ES-I3 (cell line): ENCODE measurements around the gene ZNF747.
A peak's percentile ranks its signal among the peaks of the same experiment; 100 is the strongest.
"Not testable (repeated sequence)": the region's sequence is repeated elsewhere in the genome, so short reads cannot be mapped to it uniquely, and the experiment has no call there.

ENCODE experiments used
- H3K36me3 ChIP-seq: 2 replicates; pipeline ENCODE4 v1.6.1; 2013; ENCODE audit warnings: mild to moderate bottlenecking, low read length, control low read depth, moderate library complexity; ENCODE audit not compliant: insufficient read depth
- H3K4me1 ChIP-seq: 2 replicates; pipeline ENCODE4 v1.6.1; 2013; ENCODE audit warnings: mild to moderate bottlenecking, control low read depth, low read length; ENCODE audit not compliant: insufficient read depth
- H3K9ac ChIP-seq: 2 replicates; pipeline ENCODE4 v1.6.1; 2013; ENCODE audit warnings: low read depth, mild to moderate bottlenecking, low read length, moderate library complexity
- H3K9me3 ChIP-seq: 2 replicates; pipeline ENCODE4 v1.6.1; 2013; ENCODE audit warnings: mild to moderate bottlenecking, low read length, moderate library complexity; ENCODE audit not compliant: control insufficient read depth, insufficient read depth

ZNF747 gene

GRCh38 chr16:30551781-30552180, 17.1 kb upstream of the ZNF747 start:
- Histone ChIP-seq H3K9ac (no peak overlapping the region), H3K4me1 (peaks cover 11% of the 10 kb centered on the region), H3K36me3 (no peaks in the 10 kb centered on the region; the same call in 1 of the 2 replicates), H3K9me3 (no peaks in the 10 kb centered on the region)

DNA sequence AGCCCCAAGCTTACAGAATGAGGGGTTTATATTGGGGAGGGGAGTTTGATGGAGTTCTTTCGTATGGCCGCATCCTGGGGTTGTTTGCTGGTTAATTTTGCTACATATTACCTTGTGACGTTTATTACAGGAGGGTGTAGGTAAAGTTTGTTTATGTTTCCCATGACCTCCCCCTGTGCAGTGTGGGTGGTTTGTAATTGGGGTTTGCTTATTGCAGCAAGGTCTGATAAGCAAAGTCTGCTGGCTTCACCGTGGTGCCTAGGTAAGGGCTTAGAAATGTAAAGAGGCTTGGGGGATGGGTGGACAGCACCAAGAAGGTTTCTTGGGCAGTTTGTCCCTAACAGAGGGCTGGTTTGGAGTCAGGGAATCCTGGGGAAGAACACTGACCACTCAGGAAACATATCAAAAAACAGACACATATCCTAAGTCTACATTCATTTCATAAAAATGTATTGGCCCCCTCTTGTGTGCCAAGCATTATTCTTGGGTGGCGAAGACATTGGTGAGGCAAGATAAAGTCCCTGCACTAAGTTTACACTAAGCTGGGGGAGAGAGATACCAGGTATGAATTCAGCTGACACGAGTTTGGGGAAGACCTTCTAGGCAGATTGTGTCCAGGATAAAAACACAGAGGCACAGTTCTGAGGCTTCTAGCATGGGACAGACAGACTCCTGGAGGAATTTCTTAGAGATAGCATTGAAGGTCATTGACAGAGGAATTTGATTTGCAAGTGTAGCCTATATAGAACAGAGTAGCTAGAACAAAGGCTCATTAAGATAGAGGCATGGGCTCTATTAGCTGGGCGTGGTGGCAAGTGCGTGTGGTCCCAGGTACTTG, 14.0 kb upstream of the ZNF747 start:
- peaks cover 13% of the 10 kb centered on the region for H3K4me1 ChIP-seq
- no peaks in the 10 kb centered on the region for H3K36me3 ChIP-seq
- no peak overlapping the region for H3K9ac ChIP-seq
- H3K9me3 ChIP-seq, result no peaks in the 10 kb centered on the region

DNA sequence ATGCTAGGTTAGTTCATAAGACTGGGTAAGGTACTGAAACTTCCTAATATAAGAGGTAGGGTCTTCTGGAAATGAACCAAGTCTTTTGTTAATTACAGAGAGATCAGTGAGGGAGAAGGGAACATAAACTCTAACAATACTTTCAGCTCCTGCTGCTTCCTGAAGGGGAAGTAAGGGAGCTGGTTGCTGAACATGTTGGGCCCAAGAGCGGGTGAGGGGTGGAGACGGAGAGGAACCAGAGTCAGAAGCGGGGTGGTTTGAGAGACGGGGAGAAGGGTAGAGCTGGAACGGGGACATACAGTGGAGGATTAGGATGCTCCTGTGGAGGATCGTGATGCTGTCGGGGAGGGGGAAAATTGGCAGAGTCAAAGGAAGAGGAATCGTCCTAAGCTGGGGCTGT, 11.5 kb upstream of the ZNF747 start:
- Histone ChIP-seq H3K9ac (no peak overlapping the region), H3K36me3 (no peaks in the 10 kb centered on the region)

DNA sequence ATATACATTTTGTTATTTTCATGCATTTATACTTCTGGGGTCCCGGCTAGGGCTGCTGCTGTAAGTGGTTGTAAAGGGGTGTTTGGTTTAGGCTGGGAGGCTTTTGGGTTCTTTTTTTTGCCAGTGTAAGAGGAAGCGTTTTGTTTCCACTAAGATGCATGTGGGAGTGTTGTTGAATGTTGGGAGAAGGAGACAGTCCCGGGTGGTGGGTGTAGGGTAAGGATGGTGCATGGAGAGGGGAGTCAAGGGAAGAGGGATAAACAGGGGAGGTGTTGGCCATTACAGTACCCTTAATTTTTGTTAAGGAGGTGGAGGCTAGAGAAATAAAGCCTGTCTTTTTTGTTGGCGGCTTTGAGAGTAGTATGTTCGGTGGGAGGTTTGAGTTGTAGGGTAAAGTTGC, 8.4 kb upstream of the ZNF747 start:
- H3K9ac ChIP-seq, result no peak overlapping the region
- H3K9me3 ChIP-seq, result no peaks in the 10 kb centered on the region
- peaks cover 24% of the 10 kb centered on the region for H3K4me1 ChIP-seq
- H3K36me3 ChIP-seq, result no peaks in the 10 kb centered on the region

More for the DNA sequence above, 11.5 kb upstream of the ZNF747 start:
- H3K9me3 ChIP-seq, result no peaks in the 10 kb centered on the region
- H3K4me1 ChIP-seq, result peaks cover 34% of the 10 kb centered on the region

- Histone ChIP-seq H3K36me3 (no peaks in the 10 kb centered on the region), H3K9me3 (no peaks in the 10 kb centered on the region), H3K9ac (peak overlapping the region; percentile 22; the same call in 1 of the 2 replicates), H3K4me1 (peaks cover 24% of the 10 kb centered on the region)
Measured at GRCh38 chr16:30541502-30542329, 7.1 kb upstream of the ZNF747 start.

- peaks cover 24% of the 10 kb centered on the region for H3K4me1 ChIP-seq
- not testable (repeated sequence) for H3K36me3 ChIP-seq, H3K9me3 ChIP-seq, H3K9ac ChIP-seq
Measured at GRCh38 chr16:30540916-30541464, 6.3 kb upstream of the ZNF747 start.

DNA sequence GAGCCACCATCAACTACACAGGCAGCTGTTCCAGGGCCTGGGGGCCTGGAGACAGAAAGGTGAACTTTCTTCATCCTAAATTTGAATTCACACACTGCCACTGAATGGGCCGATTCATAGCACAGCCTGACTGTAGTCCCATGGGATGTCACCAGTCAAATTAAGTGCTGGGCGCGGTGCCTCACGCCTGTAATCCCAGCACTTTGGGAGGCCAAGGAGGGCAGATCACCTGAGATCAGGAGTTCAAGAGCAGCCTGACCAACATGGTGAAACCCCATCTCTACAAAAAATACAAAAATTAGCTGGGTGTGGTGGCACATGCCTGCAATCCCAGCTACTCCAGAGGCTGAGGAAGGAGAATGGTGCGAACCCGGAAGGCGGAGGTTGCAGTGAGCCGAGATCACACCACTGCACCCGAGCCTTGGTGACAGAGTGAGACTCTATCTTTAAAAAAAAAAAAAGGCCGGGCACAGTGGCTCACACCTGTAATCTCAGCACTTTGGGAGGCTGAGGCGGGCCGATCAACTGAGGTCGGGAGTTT, 5.4 kb upstream of the ZNF747 start:
- peaks cover 24% of the 10 kb centered on the region for H3K4me1 ChIP-seq
- not testable (repeated sequence) for H3K9ac ChIP-seq, H3K36me3 ChIP-seq, H3K9me3 ChIP-seq

GRCh38 chr16:30539000-30539964, 4.6 kb upstream of the ZNF747 start:
- H3K4me1 ChIP-seq, result peaks cover 24% of the 10 kb centered on the region
- H3K9ac ChIP-seq, result no peak overlapping the region
- H3K9me3 ChIP-seq, result no peaks in the 10 kb centered on the region
- H3K36me3 ChIP-seq, result no peaks in the 10 kb centered on the region

DNA sequence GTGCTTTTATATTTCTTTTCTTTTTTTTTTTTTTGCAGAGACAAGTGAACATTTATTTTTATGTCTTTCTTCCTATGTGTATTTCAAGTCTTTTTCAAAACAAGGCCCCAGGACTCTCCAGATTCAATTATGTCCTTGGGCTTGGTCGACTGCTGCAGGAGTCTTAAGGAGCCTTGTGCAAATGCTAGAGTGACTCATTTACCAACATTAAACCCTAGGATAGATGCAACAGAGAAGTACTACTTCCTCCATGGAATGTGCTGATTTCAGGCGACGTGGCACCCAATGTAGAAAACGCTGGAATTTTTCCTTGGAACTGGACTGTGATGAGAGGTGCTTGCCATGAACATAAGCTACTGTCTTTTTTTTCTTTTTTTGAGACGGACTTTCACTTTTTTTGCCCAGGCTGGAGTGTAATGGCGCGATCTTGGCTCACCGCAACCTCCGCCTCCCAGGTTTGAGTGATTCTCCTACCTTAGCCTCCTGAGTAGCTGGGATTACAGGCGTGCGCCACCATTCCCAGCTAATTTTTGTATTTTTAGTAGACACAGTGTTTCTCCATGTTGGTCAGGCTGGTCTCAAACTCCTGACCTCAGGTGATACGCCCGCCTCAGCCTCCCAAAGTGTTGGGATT, 1.9 kb upstream of the ZNF747 start:
- not testable (repeated sequence) for H3K9me3 ChIP-seq, H3K36me3 ChIP-seq, H3K4me1 ChIP-seq
- H3K9ac ChIP-seq, result peak overlapping the region; percentile 90

GRCh38 chr16:30535777-30536190, 1.1 kb upstream of the ZNF747 start:
- Histone ChIP-seq H3K4me1 (no peaks in the 10 kb centered on the region; the same call in 1 of the 2 replicates), H3K36me3 (0 out of 2 replicates have a peak, but pooled peaks cover 2% of the 10 kb centered on the region), H3K9me3 (no peaks in the 10 kb centered on the region), H3K9ac (peak overlapping the region; percentile 90)

DNA sequence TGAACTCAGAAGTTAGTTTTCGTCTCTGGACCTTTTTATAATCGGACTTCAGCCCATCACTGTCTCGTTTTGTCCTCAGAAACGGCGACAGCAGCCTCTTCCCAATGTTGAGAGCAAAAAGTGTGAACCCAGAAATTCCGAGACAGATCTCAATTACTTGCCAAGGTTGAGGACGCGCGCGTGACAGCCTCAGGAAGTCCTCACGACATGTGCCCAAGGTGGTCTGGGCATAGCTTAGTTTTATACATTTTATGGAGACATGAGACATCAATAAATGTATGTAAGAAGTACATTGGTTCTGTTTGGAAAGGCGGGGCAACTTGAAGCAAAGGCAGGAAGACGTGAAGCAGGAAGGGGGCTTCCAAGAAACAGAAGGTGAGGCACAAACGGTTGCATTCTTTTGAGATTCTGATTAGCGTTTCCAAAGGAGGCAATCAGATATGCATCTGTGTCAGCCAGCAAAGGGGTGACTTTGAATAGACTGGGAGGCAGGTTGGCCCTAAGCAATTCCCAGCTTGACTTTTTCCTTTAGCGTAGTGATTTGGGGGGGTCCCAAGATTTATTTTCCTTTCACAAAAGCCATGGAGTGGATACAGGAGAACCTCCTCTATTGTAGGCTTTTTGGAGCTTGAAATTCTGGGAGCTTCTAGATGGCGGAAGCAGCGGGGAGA, 583 bp upstream of the ZNF747 start:
- H3K4me1 ChIP-seq, result no peaks in the 10 kb centered on the region; the same call in 1 of the 2 replicates
- 0 out of 2 replicates have a peak, but pooled peaks cover 3% of the 10 kb centered on the region for H3K36me3 ChIP-seq
- H3K9me3 ChIP-seq, result no peaks in the 10 kb centered on the region
- peak overlapping the region; percentile 90 for H3K9ac ChIP-seq

DNA sequence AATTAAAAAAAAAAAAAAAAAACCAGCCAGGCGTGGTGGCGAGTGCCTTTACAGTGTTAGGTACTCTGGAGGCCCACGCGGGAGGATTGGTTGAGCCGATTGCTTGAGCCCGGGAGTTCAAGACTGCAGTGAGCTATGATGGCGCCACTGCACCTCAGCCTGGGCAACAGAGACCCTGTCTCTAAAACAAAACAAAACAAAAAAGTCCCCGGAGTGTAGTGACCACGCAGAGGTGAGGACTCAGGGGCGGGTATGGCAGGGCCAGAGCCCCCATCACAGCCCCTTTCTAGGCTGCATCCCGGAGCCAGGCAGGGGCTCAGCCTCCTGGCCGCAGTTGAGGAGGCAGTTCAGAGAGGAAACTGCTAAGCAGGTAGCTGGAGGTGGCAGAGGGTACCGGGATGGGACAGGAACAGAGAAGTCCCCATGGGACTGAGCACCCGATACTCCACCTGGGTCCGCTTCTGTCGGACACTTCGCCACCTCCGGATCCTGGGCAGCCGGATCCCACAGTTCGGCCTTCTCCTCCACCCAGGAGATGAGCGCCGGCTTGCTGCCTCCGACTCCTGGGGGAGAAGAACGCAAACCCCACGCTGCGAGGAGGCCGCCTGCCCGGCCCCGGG, 800 bp downstream of the ZNF747 start:
- H3K9me3 ChIP-seq, result no peaks in the 10 kb centered on the region
- peak overlapping the region; percentile 90 for H3K9ac ChIP-seq
- 0 out of 2 replicates have a peak, but pooled peaks cover 3% of the 10 kb centered on the region for H3K36me3 ChIP-seq
- H3K4me1 ChIP-seq, result no peaks in the 10 kb centered on the region; the same call in 1 of the 2 replicates
